GM12801 (cell line): ENCODE measurements around the gene EVX2.

ENCODE experiments used
- CTCF ChIP-seq: IDR thresholded peaks from one replicate; pipeline ENCODE4 v1.5.1; 2011; ENCODE audit warnings: control low read depth; ENCODE audit not compliant: insufficient read length; ENCODE audit errors: extremely low read depth

Gene EVX2

GRCh38 chr2:176112375-176113302, 28.9 kb upstream of the EVX2 start:
- no peak for TF ChIP-seq CTCF

- no peak for TF ChIP-seq CTCF
Measured at GRCh38 chr2:176111846-176112374, 28.1 kb upstream of the EVX2 start.

GRCh38 chr2:176111309-176111663, 27.5 kb upstream of the EVX2 start:
- TF ChIP-seq CTCF, result no peak

- no peak for TF ChIP-seq CTCF
Measured at GRCh38 chr2:176110415-176111308, 26.9 kb upstream of the EVX2 start.

- TF ChIP-seq CTCF, result no peak
Measured at GRCh38 chr2:176109946-176110345, 26.2 kb upstream of the EVX2 start.

- no peak for TF ChIP-seq CTCF
Measured at GRCh38 chr2:176109192-176109901, 25.6 kb upstream of the EVX2 start.
